NT2/D1 (cell line): ENCODE results near the gene REM1.
"Not testable (repeated sequence)": the region's sequence is repeated elsewhere in the genome, so short reads cannot be mapped to it uniquely, and the experiment has no call there.

ENCODE experiments used
- DNase-seq: peaks from one replicate; pipeline ENCODE4 v3.0.0-alpha.2; 2011; ENCODE audit warnings: low read depth, low spot score
- H3K27me3 ChIP-seq: 2 replicates; pipeline ENCODE4 v1.6.0; 2011; ENCODE audit warnings: mild to moderate bottlenecking; ENCODE audit not compliant: insufficient read length, insufficient read depth
- H3K36me3 ChIP-seq: 2 replicates; pipeline ENCODE4 v1.6.1; 2011; ENCODE audit warnings: mild to moderate bottlenecking, low read length, mixed read lengths; ENCODE audit not compliant: insufficient read depth, insufficient read length
- H3K4me1 ChIP-seq: 2 replicates; pipeline ENCODE4 v1.5.1; 2011; ENCODE audit not compliant: insufficient read depth, insufficient read length
- H3K4me3 ChIP-seq: 2 replicates; pipeline ENCODE4 v1.5.1; 2011; ENCODE audit warnings: low read depth; ENCODE audit not compliant: insufficient read length
- H3K9ac ChIP-seq: 2 replicates; pipeline ENCODE4 v1.6.0; 2011; ENCODE audit warnings: low read depth; ENCODE audit not compliant: insufficient read length
- H3K9me3 ChIP-seq: 2 replicates; pipeline ENCODE4 v1.5.1; 2011; ENCODE audit warnings: mild to moderate bottlenecking, low read length; ENCODE audit not compliant: insufficient read depth
- SUZ12 ChIP-seq: IDR thresholded peaks from 2 replicates; pipeline ENCODE4 v1.6.1; 2011; ENCODE audit not compliant: insufficient read length, insufficient read depth; ENCODE audit errors: extremely low read depth
- YY1 ChIP-seq: IDR thresholded peaks from 2 replicates; pipeline ENCODE4 v1.6.1; 2011; ENCODE audit not compliant: insufficient read length, insufficient read depth
- ZNF274 ChIP-seq: IDR thresholded peaks from 2 replicates; pipeline ENCODE4 v1.6.1; 2011; ENCODE audit warnings: mild to moderate bottlenecking, low read depth, low read length

Gene REM1

GRCh38 chr20:31517373-31517772 lies 42.3 kb downstream of the REM1 start:
- no peak for TF ChIP-seq YY1
- TF ChIP-seq SUZ12: no peak
- TF ChIP-seq ZNF274: no peak
- peaks cover 7% of the 10 kb centered on the region for H3K4me1 ChIP-seq
- H3K4me3 ChIP-seq: no peak overlapping the region
- H3K36me3 ChIP-seq: peaks cover 46% of the 10 kb centered on the region
- H3K9me3 ChIP-seq: no peaks in the 10 kb centered on the region
- no peak for DNase-seq
- H3K9ac ChIP-seq: no peak overlapping the region
- H3K27me3 ChIP-seq: no peaks in the 10 kb centered on the region

GRCh38 chr20:31521267-31521666 lies 46.2 kb downstream of the REM1 start:
- not testable (repeated sequence) for H3K9me3 ChIP-seq, H3K9ac ChIP-seq, H3K4me3 ChIP-seq, H3K4me1 ChIP-seq, DNase-seq, H3K27me3 ChIP-seq
- peaks cover 45% of the 10 kb centered on the region for H3K36me3 ChIP-seq

GRCh38 chr20:31522731-31523130 lies 47.6 kb downstream of the REM1 start:
- peaks cover 49% of the 10 kb centered on the region for H3K36me3 ChIP-seq
- H3K9ac ChIP-seq: no peak overlapping the region
- TF ChIP-seq SUZ12 (no peak), ZNF274 (no peak), YY1 (no peak)
- no peak overlapping the region for H3K4me3 ChIP-seq
- H3K4me1 ChIP-seq: no peaks in the 10 kb centered on the region
- no peaks in the 10 kb centered on the region for H3K27me3 ChIP-seq
- DNase-seq: no peak
- no peaks in the 10 kb centered on the region for H3K9me3 ChIP-seq

GRCh38 chr20:31523361-31524283 lies 48.5 kb downstream of the REM1 start:
- H3K36me3 ChIP-seq: peaks cover 57% of the 10 kb centered on the region
- no peak overlapping the region for H3K9ac ChIP-seq
- TF ChIP-seq YY1: no peak
- TF ChIP-seq SUZ12: no peak
- no peak for TF ChIP-seq ZNF274
- no peak overlapping the region for H3K4me3 ChIP-seq
- H3K27me3 ChIP-seq: no peaks in the 10 kb centered on the region
- DNase-seq: no peak
- H3K9me3 ChIP-seq: no peaks in the 10 kb centered on the region
- no peaks in the 10 kb centered on the region for H3K4me1 ChIP-seq

GRCh38 chr20:31527266-31527665 lies 52.2 kb downstream of the REM1 start:
- DNase-seq: no peak
- no peak overlapping the region for H3K4me3 ChIP-seq
- H3K36me3 ChIP-seq: peaks cover 62% of the 10 kb centered on the region
- TF ChIP-seq SUZ12 (no peak), ZNF274 (no peak), YY1 (no peak)
- H3K4me1 ChIP-seq: no peaks in the 10 kb centered on the region
- H3K27me3 ChIP-seq: no peaks in the 10 kb centered on the region
- no peak overlapping the region for H3K9ac ChIP-seq
- H3K9me3 ChIP-seq: no peaks in the 10 kb centered on the region
